ENCODE results near the gene CCRL2. TPM values are rescaled to one million over a fixed set of nuclear protein-coding genes. Genes with fewer than 3 reads are reported as not detected.

Gene CCRL2
- total and polyA plus RNA-seq, 2 of the 4 experiments (the other 2 are of a cell fraction) = 0.29 to 0.36 TPM

- H3K56ac ChIP-seq (ENCODE audit: extremely low read depth, insufficient read depth, low read length) = no peak overlapping the region
- dilution Hi-C loops (cut with HindIII; ENCODE audit: low sequenced_read_pairs, unreplicated experiment) = no loop called here
- CTCF ChIA-PET = no interaction called here
These were observed 33.7 kb downstream of the CCRL2 start for GRCh38 chr3:46440531-46441294.

More at GRCh38 chr3:46440531-46441294, 33.7 kb downstream of the CCRL2 start:
- no peak overlapping the region for H4K8ac ChIP-seq (ENCODE audit: low read depth in 2 of 2, low read length in 2 of 2)
- no peak overlapping the region for H3K14ac ChIP-seq (replicated peaks; ENCODE audit: low read depth, low read length)
- H2AK9ac ChIP-seq (replicated peaks; ENCODE audit: low read depth, low read length, poor library complexity) = no peak overlapping the region
- no peak overlapping the region for H3K27ac ChIP-seq (ENCODE audit: insufficient read depth, low read length)
- intact Hi-C loops (cut with micrococcal nuclease) = no loop called here
- H3K23ac ChIP-seq (ENCODE audit: low read depth, low read length) = no peak overlapping the region
- WGBS, 2 experiments (ENCODE audit: extremely low coverage in 2 of 2, insufficient read length in 1 of 2) = no CpG with 5 or more reads among the region's 4 CpGs
- in situ Hi-C loops (cut with MboI; ENCODE audit: low sequenced_read_pairs) = no loop called here
- no peak overlapping the region for H3K18ac ChIP-seq (ENCODE audit: low read depth, low read length)
- peaks cover 2% of the 10 kb centered on the region for H3K9me3 ChIP-seq (ENCODE audit: control insufficient read depth, insufficient read depth, low read length)
- H2AFZ ChIP-seq (replicated peaks; ENCODE audit: low read length, poor library complexity) = no peak overlapping the region
- DNase-seq (no peak), ATAC-seq (ENCODE audit: low read depth) (no peak)
- no peaks in the 10 kb centered on the region for H4K20me1 ChIP-seq (ENCODE audit: insufficient read depth, low read length)
- POLR2A ChIA-PET (ENCODE audit: unreplicated experiment) = no interaction called here
- H3K4me3 ChIP-seq (ENCODE audit: insufficient read depth, low read depth, low read length) = no peak overlapping the region
- H3K9me1 ChIP-seq (ENCODE audit: insufficient read depth, low read length) = no peaks in the 10 kb centered on the region
- H3K79me1 ChIP-seq (ENCODE audit: low read depth in 1 of 2, low read length in 2 of 2) = no peaks in the 10 kb centered on the region
- H4K91ac ChIP-seq (ENCODE audit: insufficient read depth, low read depth, low read length) = no peak overlapping the region
- no peak overlapping the region for H2BK120ac ChIP-seq (ENCODE audit: low read depth, low read length)
- H3K9ac ChIP-seq (ENCODE audit: low read depth, low read length) = no peak overlapping the region
- no TSS peak for BruUV-seq (replicated peaks)
- H2BK20ac ChIP-seq (ENCODE audit: low read depth, low read length) = no peak overlapping the region
- H3K36me3 ChIP-seq (ENCODE audit: control insufficient read depth, insufficient read depth, low read length) = no peaks in the 10 kb centered on the region
- no peak overlapping the region for H4K5ac ChIP-seq (ENCODE audit: low read depth, low read length)
- no peak overlapping the region for H3K4ac ChIP-seq (ENCODE audit: low read depth, low read length)
- H3K27me3 ChIP-seq (ENCODE audit: control insufficient read depth, insufficient read depth, low read length) = peaks cover 52% of the 10 kb centered on the region
- H2BK15ac ChIP-seq (ENCODE audit: low read depth, low read length) = no peak overlapping the region
- H2AK5ac ChIP-seq (ENCODE audit: low read depth, low read length) = no peak overlapping the region
- TF ChIP-seq NFE2L2 (IDR thresholded peaks at IDR 0.05; ENCODE audit: low read depth, low read length) = no peak
- TF ChIP-seq MAZ (IDR thresholded peaks at IDR 0.05; ENCODE audit: borderline replicate concordance, low read depth, low read length) = no peak
- TF ChIP-seq, protein P1, sequence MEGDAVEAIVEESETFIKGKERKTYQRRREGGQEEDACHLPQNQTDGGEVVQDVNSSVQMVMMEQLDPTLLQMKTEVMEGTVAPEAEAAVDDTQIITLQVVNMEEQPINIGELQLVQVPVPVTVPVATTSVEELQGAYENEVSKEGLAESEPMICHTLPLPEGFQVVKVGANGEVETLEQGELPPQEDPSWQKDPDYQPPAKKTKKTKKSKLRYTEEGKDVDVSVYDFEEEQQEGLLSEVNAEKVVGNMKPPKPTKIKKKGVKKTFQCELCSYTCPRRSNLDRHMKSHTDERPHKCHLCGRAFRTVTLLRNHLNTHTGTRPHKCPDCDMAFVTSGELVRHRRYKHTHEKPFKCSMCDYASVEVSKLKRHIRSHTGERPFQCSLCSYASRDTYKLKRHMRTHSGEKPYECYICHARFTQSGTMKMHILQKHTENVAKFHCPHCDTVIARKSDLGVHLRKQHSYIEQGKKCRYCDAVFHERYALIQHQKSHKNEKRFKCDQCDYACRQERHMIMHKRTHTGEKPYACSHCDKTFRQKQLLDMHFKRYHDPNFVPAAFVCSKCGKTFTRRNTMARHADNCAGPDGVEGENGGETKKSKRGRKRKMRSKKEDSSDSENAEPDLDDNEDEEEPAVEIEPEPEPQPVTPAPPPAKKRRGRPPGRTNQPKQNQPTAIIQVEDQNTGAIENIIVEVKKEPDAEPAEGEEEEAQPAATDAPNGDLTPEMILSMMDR (conservative IDR thresholded peaks at IDR 0.05; ENCODE audit: low read depth, low read length) = no peak
- TF ChIP-seq BHLHE40 (IDR thresholded peaks at IDR 0.05; ENCODE audit: low read depth, low read length) = no peak
- TF ChIP-seq RCOR1 (IDR thresholded peaks at IDR 0.05; ENCODE audit: insufficient replicate concordance, low read length) = no peak
- TF ChIP-seq RAD21 (IDR thresholded peaks at IDR 0.05; ENCODE audit: low read length) = no peak
- TF ChIP-seq MAFK (IDR thresholded peaks at IDR 0.05; ENCODE audit: low read depth, low read length) = no peak
- TF ChIP-seq FOS (IDR thresholded peaks at IDR 0.05; ENCODE audit: low read depth, low read length) = no peak
- TF ChIP-seq CEBPB (IDR thresholded peaks at IDR 0.05; ENCODE audit: low read depth, low read length) = no peak
- H3K4me2 ChIP-seq (ENCODE audit: low read depth, low read length) = no peak overlapping the region
- no peak overlapping the region for H2BK5ac ChIP-seq (ENCODE audit: low read depth, low read length, poor library complexity, severe bottlenecking)
- no peaks in the 10 kb centered on the region for H3K4me1 ChIP-seq (ENCODE audit: control insufficient read depth, insufficient read depth, low read length)
